Stimulated activated CD8-positive, alpha-beta memory T cell treated with anti-CD3 and anti-CD28 coated beads, Interleukin-7, amount 100 ng/mL, for 24 hours (primary cell): ENCODE data around the gene C1QTNF5.

Source experiments
- DNase-seq: peaks from one replicate; pipeline ENCODE4 v3.0.0-alpha.2; 2020; ENCODE audit warnings: low read depth

The C1QTNF5 gene

DNA sequence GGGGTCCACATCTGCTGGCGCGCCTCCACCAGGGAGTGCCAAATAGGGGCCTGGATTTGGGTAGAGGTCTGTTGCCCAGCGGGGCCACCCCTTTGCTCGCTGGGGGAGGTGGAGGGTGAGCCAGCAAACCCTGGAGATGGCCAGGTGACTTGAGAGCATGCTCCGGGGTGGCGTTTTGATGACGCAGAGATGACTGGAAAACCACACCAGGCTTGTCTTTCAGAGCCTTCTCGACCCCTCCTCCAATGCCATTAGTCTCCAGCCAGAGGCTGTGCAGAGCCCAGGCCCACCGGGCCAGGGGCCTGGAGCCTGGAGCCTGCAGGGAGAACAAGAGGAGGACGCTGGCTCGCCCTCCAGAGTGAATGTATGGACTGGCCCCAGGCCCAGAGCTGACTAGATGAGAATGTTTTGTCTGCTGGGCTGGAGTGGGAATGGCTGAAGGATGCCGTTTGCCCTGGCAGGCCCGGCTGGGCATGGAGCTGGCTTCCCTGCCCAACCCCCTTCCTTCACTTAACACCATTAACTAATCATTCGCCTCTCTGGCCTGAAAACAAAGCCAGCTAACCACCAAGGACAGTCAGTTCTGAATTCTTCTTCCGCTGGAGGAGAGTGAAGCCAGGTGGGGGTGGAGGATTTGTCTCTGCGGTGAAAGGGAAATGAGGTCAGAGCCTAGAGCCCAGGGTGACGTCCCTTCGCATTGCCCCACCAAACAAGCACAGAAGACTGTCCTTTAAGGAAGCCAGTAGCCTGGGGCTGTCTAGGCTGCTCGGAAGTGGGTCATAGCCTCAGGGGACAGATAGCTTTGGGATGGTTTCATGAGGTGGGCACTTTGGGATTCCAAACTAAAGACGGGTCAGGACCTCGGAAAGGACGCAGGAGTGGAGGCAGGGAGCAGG, 22.2 kb downstream of the C1QTNF5 start:
- no peak for DNase-seq

DNA sequence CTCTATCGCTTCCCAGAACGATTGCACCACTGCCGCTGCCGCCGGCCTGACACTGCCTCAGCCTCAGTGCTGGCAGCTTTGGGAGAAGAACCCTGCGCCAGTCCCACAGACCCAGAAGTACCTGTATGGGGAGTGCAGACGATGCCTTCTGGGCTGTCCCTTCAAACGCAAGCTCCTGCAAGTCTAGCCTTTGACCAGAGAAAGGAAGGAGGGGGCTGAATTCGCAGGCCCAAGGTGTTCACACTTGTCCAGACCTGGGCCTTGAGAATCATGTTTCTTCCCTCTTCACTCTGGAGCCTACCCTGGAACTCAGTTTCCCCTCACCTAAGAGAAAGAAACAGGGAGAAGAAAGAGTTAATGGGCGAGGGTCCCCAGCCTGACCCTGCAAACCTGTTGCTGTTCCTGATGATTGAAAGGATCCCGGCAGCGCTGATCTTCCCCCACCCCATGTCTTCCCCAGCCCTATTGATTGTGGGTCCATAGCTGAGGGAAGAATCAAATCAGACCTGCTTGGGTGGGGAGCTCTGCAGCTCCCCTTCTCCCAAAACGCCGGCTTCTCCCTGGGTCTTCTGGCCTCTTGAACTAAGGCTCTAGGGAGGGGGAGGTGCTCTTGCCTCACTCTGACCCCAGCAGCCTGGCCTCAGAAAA, 23.0 kb downstream of the C1QTNF5 start:
- DNase-seq, result no peak

DNA sequence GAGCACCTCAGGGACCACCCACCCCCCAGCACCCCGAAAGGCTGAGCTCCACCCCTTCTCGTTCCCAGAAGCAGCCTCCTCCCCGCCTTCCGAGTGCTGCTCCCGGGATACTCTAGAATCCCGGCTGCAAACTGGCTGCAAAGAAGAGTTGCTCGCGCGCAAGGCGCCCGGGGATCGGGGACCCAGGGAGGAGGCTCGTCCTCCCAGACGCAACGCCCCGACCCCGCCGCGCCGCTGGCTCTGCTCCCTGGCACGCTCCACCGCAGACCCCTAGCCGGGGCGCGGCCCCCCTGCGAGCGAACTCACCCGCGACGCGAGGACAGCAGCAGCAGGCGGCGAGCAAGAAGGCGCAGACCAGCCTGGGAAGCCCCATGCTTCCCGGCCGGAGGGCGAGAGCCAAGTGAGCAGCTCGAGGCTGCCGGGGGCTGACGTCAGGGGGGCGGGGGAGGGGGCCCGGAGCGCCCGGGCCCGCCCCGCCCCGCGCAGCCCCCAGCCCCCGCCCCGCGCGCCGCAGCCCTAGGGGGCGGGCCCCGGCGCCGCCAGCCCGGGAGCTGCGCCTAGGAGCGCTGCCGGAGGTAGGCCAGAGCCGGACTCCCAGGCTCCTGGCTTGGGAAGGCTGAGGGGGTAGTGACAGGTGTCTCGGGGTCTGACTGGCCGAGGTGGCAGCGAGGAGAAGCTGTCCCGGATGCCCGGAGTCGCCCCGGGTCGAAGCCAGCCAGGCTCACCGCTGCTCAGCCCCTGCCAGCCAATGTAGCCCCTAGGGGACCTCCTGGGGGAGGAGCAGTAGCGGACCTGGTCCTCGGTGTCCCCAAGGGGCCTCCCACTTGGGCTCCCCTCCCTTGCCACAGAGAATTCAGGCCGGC, 23.7 kb downstream of the C1QTNF5 start, which contains the start of gene MCAM:
Gene MCAM (minus strand): TSS at position 402 of the 863 bp plus-strand sequence. CDS start 29 bp downstream, at position 373.
- no peak for DNase-seq

DNA sequence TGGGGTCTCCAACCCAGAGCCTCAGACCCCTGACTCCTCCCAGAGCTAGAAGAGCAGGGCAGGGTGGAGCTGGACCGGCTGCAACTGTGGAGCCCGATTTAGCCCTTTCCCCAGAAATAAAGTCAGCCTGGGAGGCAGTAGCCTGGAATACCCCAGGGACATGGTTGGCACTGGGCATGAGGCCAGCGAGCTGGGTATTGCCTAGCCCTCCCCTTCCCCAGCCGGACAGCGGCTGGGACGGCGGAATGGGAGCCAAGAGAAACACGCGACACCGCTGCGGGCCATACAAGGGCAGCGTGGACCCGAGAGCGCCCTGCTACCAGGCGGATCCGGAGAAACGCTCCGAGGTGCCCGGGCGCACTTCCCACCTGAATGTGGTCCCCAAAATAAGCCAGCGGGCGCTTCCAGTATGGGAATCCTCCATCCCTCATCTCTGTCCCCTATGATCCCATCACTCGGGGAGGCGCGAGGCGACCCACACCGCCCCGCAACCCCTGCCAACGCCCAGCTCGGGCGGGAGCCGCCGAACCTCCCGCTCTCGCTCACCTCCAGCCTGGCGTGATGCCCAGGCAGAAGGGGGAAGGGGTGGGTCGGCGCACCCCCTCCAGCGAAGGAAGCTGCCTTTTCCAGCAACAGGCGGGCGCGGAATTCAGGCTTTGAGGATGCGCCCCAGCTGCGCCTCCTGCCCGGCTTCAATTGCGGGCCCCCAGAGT, 24.5 kb downstream of the C1QTNF5 start:
- DNase-seq, result no peak

DNA sequence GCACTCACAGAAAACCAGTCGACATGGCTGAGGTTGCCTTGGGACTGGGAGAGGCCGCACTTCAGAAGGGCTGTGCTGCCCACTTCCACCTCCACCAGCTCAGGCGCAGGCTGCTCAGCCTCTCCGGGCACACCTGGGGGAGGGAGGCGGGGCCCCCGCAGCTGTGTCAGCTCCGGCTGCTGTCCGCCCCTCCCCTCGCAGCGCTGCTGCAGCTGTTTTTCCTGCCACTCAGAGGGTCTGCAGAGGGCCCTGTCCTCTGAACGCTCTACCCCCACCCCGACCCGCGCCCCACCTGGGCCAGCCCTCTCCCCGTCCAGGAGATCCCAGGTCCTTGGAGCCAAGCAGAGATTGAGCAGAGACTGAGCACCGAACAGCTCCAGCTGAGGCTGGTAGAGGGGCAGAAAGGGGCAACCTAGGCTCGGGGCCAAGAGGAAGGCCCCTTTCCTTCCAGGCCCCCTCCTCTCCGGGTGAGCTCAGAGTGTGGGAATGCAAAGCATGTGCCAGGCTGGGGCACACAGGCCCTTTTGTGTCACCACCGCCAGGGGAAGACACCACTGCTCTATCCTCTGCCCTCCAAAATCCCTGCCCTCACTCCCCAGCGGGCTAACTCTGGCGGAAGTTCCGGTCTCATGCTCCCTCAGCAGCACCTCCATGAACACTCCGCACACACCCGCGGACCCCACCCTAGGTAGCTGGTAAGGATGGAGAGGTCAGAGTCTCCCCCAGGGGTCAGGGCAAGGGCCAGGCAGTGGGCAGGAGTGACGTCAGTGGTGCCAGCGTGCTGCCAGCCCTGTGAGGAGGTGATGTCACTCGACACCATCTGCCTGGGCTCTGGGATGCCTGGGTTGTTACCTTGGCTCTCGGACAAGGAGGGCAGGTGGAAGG, 25.3 kb downstream of the C1QTNF5 start:
- no peak for DNase-seq

DNA sequence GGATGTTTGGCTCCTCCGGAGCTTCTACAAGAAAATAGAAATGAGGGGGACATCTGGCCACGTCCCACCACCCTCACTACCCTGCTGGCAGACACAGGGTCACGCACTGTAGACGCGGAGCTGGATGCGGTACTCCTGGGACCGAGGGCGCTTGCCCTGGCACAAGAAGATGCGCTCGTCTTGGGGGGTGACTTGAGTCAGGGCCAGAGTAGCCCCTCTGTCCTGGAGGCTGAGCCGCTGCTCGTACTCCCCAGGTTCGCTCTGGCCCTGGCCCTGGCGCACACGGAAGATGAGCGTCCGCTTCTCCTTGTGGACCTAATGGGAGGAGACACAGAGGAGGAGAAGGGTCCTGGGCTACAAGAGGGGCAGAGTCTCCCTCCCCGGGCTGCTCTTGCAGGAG, 26.0 kb downstream of the C1QTNF5 start:
- DNase-seq, result no peak

DNA sequence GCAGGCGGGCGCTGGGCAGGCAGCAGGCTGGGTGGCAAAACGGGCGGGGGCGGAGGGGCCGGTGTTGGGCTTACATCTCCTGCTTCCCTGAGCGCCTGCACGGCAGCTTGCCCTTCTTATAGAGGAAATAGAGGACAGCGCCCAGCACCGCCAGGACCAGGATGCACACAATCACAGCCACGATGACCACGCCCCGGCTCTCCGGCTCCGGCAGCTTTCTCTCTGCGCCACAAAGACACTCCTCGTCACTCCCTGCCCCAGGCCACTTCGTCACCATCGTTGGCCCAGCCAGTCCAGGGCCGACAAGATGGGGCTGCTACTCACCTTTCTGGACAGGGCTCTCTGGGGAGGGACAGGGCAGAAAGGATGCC, 30.0 kb downstream of the C1QTNF5 start:
- DNase-seq, result no peak

DNA sequence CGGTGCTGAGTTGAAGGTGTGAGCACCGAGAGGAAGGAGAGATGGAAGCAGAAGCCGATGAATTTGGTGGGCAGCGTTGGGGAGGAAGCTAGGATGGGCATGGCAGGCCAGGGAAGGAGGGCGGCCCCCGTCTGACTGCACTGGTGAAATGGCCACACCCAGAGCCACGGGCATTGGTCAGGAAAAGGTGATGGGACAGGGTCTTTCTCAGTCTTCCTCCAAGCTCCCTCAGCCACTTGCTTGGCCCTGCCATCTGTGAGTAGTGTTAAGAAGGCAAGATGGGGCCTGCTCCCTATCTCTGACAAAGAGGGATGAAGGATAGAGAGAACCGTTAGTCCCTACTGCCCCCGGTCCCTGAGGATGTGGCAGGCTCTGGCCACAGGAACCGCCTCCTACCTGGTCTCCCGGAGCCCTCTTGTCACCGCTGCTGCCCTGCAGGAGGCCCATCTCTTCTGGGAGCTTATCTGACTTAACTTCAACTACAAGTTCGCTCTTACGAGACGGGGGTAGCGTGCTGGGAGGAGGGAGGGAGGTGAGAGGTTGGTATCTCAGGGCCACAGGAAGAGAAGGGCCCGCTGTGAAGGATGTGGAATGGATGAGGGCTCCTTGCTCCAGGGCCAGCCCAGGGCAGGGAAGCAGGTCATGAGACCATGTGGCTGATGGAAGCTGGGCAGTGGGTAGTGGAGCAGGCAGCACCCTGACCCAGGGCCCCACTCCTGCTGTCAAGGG, 30.6 kb downstream of the C1QTNF5 start:
- no peak for DNase-seq

DNA sequence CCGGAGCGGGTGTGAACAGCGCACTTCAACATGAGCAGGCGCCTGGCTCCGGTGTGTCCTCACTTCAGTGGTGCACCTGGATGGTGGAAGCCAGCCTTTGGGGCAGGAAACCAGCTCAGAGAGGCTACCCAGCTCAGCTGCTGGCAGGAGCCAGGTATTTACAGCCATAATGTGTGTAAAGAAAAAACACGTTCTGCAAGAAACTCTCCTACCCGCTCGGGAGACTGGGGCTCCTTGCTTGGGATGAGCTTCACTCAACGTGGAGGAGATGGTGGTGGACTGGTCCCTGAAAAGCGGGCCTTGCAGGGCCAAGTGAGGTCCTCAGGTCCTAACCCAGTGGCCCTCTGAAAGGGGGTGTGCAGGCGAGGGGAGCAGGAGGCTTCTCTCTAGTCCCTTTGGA, 31.3 kb downstream of the C1QTNF5 start:
- no peak for DNase-seq

DNA sequence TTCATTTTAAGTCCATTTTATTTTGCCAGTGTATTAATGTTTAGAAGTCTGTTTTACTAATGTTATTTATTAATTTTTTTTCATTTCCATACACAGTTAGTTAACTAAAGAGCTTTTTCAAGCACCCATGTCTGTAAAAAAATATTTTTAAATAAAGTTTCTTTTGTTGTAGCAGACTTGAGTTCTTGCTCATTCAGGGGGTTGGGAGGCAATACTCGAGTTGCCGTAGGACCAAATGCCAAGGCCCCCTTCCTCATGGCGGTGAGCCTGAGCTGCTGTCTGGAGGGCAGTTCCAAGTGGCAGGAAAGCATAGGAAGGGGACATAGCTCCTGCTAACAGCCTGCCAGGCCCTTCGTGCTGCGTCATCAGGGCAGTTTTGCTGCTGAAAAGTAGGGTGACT, 32.7 kb downstream of the C1QTNF5 start:
- no peak for DNase-seq

DNA sequence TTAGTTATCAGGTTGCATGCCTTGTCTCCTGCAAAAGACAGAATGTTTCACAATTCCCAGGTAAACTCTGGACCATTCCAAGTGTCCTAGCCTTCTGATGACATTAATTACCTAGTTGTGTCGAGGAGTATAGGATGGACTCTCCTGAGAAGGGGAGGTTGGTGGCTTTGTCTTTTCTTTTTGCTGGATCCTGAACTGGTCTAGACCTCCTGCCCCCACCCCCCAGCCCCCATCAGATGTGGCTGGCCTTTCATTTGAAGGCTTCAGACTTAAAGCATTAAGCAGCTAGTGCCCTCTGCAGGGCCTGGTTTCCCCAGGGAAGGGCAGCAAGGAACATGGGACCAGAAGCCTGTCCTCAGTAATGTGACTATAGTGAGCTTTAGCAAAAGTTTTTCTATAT, 33.5 kb downstream of the C1QTNF5 start:
- no peak for DNase-seq

DNA sequence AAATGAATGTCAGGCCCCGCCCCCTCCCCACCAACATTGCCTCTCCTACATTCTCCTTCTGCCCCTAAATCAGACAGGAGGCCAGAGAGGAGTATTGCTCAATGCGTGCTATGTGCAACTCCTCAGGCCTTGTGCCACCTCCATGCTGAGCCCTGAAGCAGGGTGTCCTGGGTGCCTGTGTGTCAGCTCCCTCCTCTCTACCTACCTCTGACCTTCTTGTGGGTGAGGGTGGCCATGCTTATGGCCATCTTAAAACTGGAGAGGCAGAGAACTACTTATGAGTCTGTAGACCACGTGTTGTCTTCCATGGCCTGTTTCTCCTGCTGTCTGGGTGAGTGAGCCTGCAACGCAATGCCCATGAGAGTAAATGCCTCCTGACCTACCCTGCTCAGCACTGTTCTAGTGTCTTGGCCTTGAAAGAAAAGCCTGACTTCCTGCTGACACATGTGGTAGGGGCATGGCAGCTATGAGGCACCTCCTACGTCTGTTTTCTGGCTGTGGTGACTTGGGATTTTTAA, 34.3 kb downstream of the C1QTNF5 start:
- no peak for DNase-seq

DNA sequence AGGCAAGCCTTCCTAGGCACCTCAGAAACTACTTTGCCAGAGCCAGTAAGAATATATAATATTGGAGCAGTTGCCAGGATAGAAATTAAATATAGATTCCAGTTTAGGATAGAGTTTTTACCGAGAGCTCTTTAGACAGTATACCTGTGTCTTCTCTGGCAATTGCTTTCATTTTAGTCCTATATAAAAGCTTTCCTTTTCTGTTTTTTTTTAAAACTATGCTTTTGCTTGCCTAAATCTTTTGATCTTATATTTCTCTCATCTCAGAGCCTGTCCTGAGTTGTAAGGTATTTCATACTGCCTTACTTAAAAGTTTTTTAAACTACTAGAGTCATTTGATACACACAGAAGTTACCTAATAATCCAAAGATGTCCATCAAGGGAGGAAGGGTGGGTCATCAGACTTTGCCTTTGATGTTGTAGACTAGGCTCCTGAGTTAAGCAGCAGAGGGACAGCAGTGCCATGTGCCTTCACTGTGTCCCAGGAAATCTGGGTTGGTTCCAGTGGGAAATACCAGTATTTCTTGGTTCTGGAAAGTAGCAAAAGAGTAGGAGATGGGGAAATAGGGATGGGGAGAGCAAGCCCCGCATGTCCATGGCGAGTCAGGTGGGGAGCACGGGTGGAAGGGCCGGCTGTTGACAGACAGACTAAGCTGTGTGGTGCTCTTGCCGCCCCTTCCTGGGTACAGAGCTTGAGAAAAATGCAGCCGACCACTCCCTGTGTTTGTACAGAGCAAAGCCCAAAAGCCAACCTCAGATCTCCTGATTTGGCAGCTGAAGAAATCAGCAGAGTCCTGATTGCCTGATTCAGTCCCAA, 34.9 kb downstream of the C1QTNF5 start:
- no peak for DNase-seq

DNA sequence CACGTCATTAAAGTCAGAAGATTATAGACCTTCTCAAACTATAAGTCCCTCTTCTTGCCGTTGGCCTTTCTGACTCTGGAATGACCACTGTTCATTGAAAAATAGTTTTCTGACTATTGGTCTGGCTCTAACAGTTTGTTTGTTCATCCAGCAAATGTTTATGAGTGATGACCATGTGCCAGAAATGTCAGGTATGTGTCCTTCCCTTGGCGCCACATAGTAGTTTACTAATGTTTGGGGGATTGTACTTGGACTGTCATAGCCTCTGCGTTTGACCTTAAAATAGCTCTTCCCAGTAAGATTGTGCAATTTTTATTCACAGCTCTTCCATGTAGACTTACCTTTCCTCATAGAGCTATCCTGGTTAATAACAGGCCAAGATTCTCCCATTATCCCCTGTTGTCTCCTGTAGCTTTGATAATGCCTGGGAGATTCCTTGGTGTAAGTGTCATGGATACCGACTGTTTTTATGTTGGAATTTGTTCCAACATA, 37.4 kb downstream of the C1QTNF5 start:
- no peak for DNase-seq

DNA sequence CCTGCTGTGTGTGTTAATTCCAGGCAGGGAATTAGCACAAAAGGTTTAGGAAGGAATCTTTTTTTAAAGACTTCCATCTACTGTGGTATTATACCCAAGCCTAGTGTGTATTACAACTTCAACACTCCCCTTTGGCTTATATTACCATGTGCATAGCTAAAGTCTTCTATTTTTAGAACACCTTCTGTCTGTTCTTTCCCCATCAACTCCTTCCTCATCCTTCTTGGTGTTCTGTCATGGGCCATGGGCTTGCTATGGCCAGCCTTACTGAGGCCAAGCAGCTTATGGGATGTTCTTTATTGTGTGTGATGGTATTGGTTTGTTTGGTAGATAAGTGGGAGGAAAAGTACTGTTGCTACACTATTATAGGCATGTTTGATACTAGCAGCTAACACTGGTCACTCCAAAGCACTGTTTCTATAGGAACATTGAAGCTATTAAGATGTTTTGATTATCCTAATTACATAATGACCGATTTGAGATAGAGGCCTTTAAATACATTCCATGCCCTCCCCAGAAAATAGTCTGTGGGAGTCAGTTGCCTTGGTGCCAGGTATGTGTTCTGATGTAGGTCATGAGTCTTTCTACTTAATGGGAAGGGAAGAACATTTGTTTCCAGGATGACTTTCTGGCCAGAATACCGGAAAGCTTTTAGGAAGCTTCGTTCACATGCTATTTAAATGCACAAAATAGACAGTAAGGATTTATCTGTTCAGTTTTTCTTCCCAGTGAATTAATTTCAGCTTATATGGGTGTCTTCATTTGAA, 40.3 kb downstream of the C1QTNF5 start:
- DNase-seq, result no peak

DNA sequence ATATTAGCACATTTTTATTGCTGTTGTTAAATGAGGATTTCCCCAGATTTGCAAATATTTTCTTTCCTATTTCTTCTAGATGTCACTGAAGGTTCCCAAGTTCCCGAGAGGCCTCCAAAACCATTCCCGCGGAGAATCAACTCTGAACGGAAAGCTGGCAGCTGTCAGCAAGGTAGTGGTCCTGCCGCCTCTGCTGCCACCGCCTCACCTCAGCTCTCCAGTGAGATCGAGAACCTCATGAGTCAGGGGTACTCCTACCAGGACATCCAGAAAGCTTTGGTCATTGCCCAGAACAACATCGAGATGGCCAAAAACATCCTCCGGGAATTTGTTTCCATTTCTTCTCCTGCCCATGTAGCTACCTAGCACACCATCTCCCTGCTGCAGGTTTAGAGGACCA, 41.3 kb downstream of the C1QTNF5 start:
- no peak for DNase-seq

DNA sequence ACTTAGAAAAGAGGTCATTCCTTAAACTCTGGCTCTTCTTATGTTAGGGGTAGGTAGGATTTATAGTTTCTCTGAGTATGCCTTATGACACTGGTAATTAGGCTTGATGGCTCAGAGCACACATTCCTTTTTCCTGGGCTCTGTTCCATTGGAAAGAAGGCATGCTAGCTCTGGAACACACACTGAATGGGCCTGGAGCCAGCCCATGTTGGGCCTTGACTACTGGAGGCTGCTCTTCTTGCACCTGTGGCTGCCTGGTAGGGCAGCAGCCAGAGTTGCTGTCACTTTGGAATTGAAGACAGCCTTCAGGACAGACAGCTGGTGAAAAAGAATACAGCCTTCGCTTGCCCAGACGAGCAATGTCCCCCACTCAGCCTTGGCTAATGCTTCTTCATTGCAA, 42.0 kb downstream of the C1QTNF5 start:
- no peak for DNase-seq

DNA sequence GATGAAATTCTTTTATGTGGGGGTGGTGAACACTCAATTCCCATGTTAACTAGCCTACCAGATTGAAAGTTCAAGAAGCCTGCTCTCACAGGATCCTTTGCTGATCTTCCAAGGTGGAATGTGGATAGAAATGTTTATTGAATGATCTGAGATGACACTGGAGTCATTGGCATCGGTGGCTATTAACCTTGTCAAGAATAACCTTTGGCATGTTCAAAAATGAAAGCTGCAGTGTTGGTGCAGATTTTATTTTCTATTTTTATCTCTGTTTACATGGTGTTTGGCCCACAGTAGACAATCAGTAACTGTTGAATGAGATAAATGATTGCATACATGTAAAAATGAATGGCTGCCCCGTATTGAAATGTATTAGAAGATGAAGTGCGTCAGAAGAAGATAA, 42.7 kb downstream of the C1QTNF5 start:
- no peak for DNase-seq
